Osteoblast (primary cell): ENCODE measurements around the gene VPS13D. TPM values are rescaled to one million over a fixed set of nuclear protein-coding genes. Genes with fewer than 3 reads are reported as not detected.

ENCODE experiments used
- DNase-seq: peaks from one replicate; pipeline ENCODE4 v3.0.0; 2011; ENCODE audit warnings: low spot score, mixed read lengths; ENCODE audit not compliant: insufficient read length; ENCODE audit errors: missing footprints
- H2AFZ ChIP-seq: 2 replicates; pipeline ENCODE4 v1.6.0; 2011; ENCODE audit warnings: mild to moderate bottlenecking, low read length
- H3K27ac ChIP-seq: 2 replicates; pipeline ENCODE4 v1.5.1; 2011; ENCODE audit warnings: mild to moderate bottlenecking, low read depth, low read length, moderate library complexity
- H3K27me3 ChIP-seq: 2 replicates; pipeline ENCODE4 v1.6.0; 2012; ENCODE audit warnings: mild to moderate bottlenecking, control low read depth, inconsistent platforms, low read length, moderate library complexity; ENCODE audit not compliant: insufficient read depth
- H3K36me3 ChIP-seq: 2 replicates; pipeline ENCODE4 v1.5.1; 2011; ENCODE audit warnings: mild to moderate bottlenecking, low read length, control low read depth, moderate library complexity; ENCODE audit not compliant: insufficient read depth
- H3K4me1 ChIP-seq: 2 replicates; pipeline ENCODE4 v1.5.1; 2011; ENCODE audit warnings: mild to moderate bottlenecking, low read length, control low read depth, moderate library complexity; ENCODE audit not compliant: insufficient read depth
- H3K4me2 ChIP-seq: 2 replicates; pipeline ENCODE4 v1.6.0; 2011; ENCODE audit warnings: mild to moderate bottlenecking, low read length; ENCODE audit not compliant: insufficient read depth
- H3K4me3 ChIP-seq: fragments of 200-600 bp; sonication (generic); 3 replicates; pipeline ENCODE4 v1.5.1; 2012; ENCODE audit warnings: mild to moderate bottlenecking, low read length, inconsistent platforms; ENCODE audit not compliant: insufficient read depth
- H3K79me2 ChIP-seq: 2 replicates; pipeline ENCODE4 v1.6.0; 2012; ENCODE audit warnings: mild to moderate bottlenecking, low read length, control low read depth, inconsistent platforms; ENCODE audit not compliant: insufficient read depth
- H3K9me3 ChIP-seq: 2 replicates; pipeline ENCODE4 v1.5.1; 2011; ENCODE audit warnings: low read depth, low read length, control low read depth
- H4K20me1 ChIP-seq: 2 replicates; pipeline ENCODE4 v1.6.0; 2012; ENCODE audit warnings: mild to moderate bottlenecking, low read length, control low read depth; ENCODE audit not compliant: insufficient read depth
- CTCF ChIP-seq: IDR thresholded peaks from 2 replicates; pipeline ENCODE4 v1.5.1; 2011; ENCODE audit warnings: mild to moderate bottlenecking, low read depth, low read length, moderate library complexity; ENCODE audit errors: extremely low read depth
- total RNA-seq: library from RNA; depleted of rRNA; stranded (reverse); fragments of >200 nt; gene quantifications from 2 replicates; pipeline ENCODE4 v1.2.3, GENCODE V29; 2012

Gene VPS13D
- total RNA-seq, 1 donor: 48.5 TPM

- peak; percentile 65 for DNase-seq
Measured at GRCh38 chr1:12548973-12549459, 319.2 kb downstream of the VPS13D start.

GRCh38 chr1:12549460-12550349, 319.9 kb downstream of the VPS13D start:
- peak; percentile 97 for DNase-seq
- Histone ChIP-seq H4K20me1 (no peaks in the 10 kb centered on the region), H3K4me2 (peak overlapping the region; percentile 76), H3K9me3 (no peaks in the 10 kb centered on the region), H2AFZ (no peak overlapping the region), H3K27ac (peak overlapping the region; percentile 86), H3K27me3 (no peaks in the 10 kb centered on the region), H3K36me3 (no peaks in the 10 kb centered on the region), H3K4me3 (peak overlapping the region; percentile 52), H3K4me1 (peaks cover 16% of the 10 kb centered on the region), H3K79me2 (no peaks in the 10 kb centered on the region)
- TF ChIP-seq CTCF: no peak

More at GRCh38 chr1:12548973-12549459, 319.2 kb downstream of the VPS13D start:
- Histone ChIP-seq H3K36me3 (no peaks in the 10 kb centered on the region), H3K4me2 (no peak overlapping the region), H3K9me3 (no peaks in the 10 kb centered on the region), H3K4me1 (peaks cover 16% of the 10 kb centered on the region), H4K20me1 (no peaks in the 10 kb centered on the region), H2AFZ (no peak overlapping the region), H3K27me3 (no peaks in the 10 kb centered on the region), H3K4me3 (no peak overlapping the region), H3K27ac (peak overlapping the region; percentile 86), H3K79me2 (no peaks in the 10 kb centered on the region)
- no peak for TF ChIP-seq CTCF

- no peak overlapping the region for H3K4me2 ChIP-seq
- peaks cover 24% of the 10 kb centered on the region for H3K4me1 ChIP-seq
- no peaks in the 10 kb centered on the region for H3K79me2 ChIP-seq
- no peak overlapping the region for H3K4me3 ChIP-seq
- H3K36me3 ChIP-seq: no peaks in the 10 kb centered on the region
- H2AFZ ChIP-seq: no peak overlapping the region
- no peak overlapping the region for H3K27ac ChIP-seq
- H3K27me3 ChIP-seq: no peaks in the 10 kb centered on the region
- no peaks in the 10 kb centered on the region for H4K20me1 ChIP-seq
- no peak for TF ChIP-seq CTCF
- H3K9me3 ChIP-seq: no peaks in the 10 kb centered on the region
- no peak for DNase-seq
Measured at GRCh38 chr1:12551584-12551983, 321.8 kb downstream of the VPS13D start.
